ENCODE results near the gene MYH15.

The MYH15 gene

GRCh38 chr3:108469126-108469525 lies 41.3 kb downstream of the MYH15 start:
- no peak for DNase-seq

- DNase-seq = no peak
Observed at GRCh38 chr3:108468577-108468976, 41.8 kb downstream of the MYH15 start.

- DNase-seq = no peak
Observed at GRCh38 chr3:108462899-108463298, 47.5 kb downstream of the MYH15 start.

GRCh38 chr3:108461661-108462111 lies 48.7 kb downstream of the MYH15 start:
- no peak for DNase-seq

- no peak for DNase-seq
Observed at GRCh38 chr3:108459225-108459624, 51.2 kb downstream of the MYH15 start.

GRCh38 chr3:108455212-108455705 lies 55.1 kb downstream of the MYH15 start:
- DNase-seq = no peak

- DNase-seq = no peak
Observed at GRCh38 chr3:108453565-108453964, 56.8 kb downstream of the MYH15 start.

- no peak for DNase-seq
Observed at GRCh38 chr3:108450444-108450843, 60.0 kb downstream of the MYH15 start.

- no peak for DNase-seq
Observed at GRCh38 chr3:108448593-108448992, 61.8 kb downstream of the MYH15 start.

- no peak for DNase-seq
Observed at GRCh38 chr3:108447096-108447847, 63.1 kb downstream of the MYH15 start.

GRCh38 chr3:108442281-108442680 lies 68.1 kb downstream of the MYH15 start:
- DNase-seq = no peak

- DNase-seq = no peak
Observed at GRCh38 chr3:108441518-108441917, 68.9 kb downstream of the MYH15 start.

- DNase-seq = no peak
Observed at GRCh38 chr3:108441071-108441507, 69.3 kb downstream of the MYH15 start.

- DNase-seq = no peak
Observed at GRCh38 chr3:108438542-108438941, 71.9 kb downstream of the MYH15 start.

- no peak for DNase-seq
Observed at GRCh38 chr3:108437439-108437838, 73.0 kb downstream of the MYH15 start.

- DNase-seq = no peak
Observed at GRCh38 chr3:108433928-108434327, 76.5 kb downstream of the MYH15 start.

GRCh38 chr3:108432431-108432830 lies 78.0 kb downstream of the MYH15 start:
- DNase-seq = no peak

- no peak for DNase-seq
Observed at GRCh38 chr3:108430540-108430939, 79.9 kb downstream of the MYH15 start.

GRCh38 chr3:108428586-108428985 lies 81.8 kb downstream of the MYH15 start:
- DNase-seq = no peak

- no peak for DNase-seq
Observed at GRCh38 chr3:108420926-108421325, 89.5 kb downstream of the MYH15 start.

GRCh38 chr3:108416111-108416869 lies 94.1 kb downstream of the MYH15 start:
- DNase-seq = no peak

- DNase-seq = no peak
Observed at GRCh38 chr3:108415661-108416060, 94.7 kb downstream of the MYH15 start.

GRCh38 chr3:108414007-108414406 lies 96.4 kb downstream of the MYH15 start:
- no peak for DNase-seq

- DNase-seq = no peak
Observed at GRCh38 chr3:108412121-108412750, 98.2 kb downstream of the MYH15 start.
